ENCODE measurements around the gene MTMR12.
"Not testable (repeated sequence)": the region's sequence is repeated elsewhere in the genome, so short reads cannot be mapped to it uniquely, and the experiment has no call there.

MTMR12 gene

DNA sequence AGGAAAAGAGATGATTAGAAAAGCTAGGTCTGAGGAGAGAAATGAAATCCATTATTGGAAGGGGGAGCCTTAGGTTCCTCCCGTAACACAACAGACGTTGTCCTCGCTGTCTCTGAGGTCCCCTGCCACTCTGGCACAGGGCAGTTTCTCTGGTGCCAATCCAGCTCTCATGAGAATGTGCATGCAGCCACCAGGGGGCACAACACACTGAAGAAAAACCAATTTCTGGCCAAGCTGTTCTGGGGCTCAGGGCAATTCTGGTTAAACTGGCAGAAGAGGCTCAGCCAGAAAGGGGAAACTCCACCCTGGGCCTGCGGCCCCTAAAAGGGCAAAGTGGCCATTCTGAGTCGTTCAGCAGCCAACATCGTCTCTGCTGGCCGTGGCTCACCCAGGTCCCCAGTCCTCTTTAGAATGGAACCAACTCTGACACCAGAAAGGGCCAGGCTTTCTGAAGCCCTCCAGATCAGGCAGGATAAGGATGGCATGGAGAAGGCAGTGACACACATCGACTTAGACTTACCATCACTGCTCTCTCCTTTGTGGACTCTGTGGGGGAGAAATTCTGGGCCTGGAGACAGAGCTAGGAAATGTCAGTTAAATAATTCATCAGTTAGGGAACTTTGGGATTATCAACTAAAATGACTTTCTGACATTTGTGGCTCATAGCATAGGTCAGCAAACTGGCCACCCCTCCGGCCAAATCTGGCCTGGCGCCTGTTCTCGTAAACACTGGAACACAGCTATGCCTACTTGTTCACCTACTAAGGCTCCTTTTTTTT, 80.1 kb downstream of the MTMR12 start:
- DNase-seq: peak; percentile 52

DNA sequence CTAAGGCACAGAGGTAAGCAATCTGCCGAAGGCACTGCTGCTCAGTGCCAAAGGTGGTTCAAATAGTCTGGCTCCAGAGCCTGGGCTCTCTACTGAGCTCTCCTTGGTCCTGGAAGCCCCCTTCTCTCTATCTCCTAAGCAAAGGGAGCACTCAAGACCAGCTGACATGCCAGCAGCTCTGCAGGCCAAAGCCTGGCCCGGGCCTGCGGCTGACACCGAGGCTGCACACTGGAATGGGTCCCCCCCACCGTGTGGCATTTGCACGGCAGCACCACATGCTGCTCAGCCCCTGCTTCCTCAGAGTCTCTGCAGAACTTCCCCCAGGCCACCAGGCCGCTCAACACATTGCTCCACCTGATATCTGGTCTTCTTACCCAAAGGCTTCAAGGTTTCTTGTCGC, 80.8 kb downstream of the MTMR12 start:
- no peak for DNase-seq

DNA sequence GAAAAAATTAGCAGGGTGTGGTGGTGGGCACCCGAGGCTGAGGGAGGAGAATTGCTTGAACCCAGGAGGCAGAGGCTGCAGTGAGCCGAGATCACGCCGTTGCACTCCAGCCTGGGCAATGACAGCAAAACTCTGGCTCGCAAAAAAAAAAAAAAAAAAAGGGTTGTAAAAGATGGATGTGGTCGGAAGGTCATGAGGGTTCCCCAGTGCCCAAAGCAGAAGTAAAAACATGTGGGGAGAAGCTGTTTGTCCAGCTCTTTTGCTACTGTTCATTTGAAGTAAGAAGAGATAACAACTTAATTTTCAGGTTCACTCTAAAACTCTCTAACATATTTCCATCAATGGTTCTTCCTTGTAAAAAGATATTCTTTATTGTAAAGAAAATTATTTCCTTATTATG, 81.5 kb downstream of the MTMR12 start:
- no peak for DNase-seq

DNA sequence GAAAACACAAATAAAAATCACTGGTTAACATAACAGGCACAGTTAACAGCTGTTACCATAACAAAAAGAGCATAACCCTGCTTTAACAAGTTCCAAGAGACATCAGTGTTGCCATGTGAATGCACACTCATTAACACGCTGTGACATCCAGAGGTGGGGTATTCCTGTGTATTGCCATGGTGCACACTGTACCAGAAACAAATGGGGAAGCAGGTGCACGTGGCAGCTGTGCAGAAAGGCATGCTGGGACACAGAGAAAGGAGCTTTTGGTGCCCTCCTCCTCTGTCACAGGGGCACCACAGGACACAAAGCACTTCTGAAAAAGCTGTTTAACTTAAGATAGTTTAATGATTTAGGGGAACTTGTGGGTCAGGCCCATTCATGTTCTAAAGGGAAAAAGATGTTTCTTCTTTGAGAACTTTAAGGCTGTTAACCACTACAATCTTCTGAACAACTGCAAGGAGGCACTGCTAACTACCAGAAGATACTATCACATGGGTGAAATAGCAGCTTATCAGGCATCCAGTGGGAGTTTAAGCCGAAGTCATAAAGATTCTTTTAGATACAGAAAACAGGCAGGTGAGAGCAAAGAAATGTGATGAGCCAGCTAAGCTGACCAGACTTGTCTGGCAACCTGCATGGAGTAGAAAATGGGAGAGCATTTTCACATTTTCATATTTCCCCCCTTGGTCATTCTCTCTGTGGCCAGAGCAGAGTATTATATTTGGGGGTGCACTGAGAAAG, 82.2 kb downstream of the MTMR12 start:
- no peak for DNase-seq

DNA sequence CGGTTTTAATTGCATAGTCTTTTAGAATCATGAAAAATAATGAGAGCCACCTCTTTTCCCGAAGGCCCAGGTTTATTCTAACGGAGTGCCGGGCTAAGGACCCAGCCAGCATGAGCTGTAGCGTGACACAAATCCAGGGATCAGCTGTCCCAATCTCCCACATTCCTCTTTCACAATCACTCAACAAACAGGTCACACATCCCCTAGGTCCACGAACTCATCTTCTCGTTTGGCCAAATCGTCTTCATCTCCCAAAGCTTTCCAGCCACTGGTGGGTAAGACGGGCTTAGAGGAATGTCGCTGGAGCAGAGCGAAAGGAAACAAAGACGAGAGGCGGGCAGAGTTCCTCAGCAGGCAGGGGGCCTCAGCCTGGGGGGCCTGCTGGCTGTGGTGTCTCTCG, 83.2 kb downstream of the MTMR12 start:
- no peak for DNase-seq

DNA sequence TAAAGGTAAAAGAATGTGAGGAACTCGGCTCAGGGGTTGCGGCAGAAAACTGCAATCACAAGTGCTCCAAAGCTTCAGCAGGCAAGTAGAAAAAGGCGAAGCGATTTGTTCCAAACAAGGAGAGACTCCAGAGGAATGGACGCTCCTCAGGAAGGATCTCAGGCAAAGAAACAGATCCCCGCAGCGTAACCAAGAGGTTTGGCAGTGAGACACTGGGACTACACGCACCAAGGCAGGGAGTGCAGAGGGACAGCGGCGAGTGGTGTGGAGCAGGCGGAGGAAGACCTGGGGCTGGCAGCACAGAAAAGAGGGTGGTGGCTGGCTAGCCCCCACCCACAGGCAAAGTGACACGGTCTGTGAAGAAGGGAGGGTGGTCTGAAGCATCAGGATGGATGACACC, 83.9 kb downstream of the MTMR12 start:
- no peak for DNase-seq

DNA sequence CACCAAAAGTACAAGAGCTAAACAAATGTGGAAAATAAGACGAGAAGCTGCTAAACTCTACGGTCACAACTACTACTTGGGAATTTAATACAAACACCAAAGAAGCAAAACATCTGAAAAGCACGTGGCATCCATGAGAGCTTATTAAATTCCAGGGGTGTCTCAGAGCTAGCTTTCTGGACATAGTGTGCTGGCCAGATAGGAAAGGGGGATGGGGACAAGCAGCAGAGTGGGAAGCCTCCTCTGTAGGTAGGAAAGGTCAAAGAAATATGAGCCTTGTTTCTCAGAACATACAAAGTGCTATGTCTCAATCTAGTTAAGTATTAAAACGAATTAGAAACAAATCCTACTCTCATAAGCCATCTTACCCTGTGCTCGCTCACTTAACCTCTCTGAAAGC, 87.3 kb downstream of the MTMR12 start:
- no peak for DNase-seq

DNA sequence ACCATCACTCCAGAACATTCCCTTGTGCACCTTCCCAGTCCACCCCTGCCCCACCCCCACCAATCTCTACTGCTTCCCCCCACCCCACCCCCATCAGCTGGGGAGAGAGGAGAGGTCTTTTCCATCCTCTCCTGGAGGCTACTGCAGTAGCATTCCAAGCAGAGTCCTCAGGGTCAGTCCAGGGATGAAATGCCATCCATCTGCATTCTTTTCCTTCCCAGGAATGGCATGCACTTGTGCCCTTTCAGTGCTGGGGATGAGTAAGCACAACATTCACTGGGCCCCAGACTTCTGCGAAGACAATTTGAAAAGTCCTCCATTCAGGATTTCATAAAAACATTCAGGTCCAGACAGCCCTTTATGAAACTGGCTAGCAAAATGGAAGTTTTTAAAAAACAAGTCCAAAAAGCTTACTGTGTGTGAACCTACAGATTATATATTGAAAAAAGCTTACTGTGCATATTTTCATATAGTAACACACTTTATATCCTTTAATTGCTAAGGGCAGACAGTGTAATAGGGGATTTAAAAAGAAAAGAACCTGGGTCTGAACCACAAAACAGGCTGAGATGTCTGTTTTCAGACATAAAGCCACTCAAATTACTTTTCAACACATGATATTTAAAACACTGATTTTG, 88.6 kb downstream of the MTMR12 start:
- no peak for DNase-seq

DNA sequence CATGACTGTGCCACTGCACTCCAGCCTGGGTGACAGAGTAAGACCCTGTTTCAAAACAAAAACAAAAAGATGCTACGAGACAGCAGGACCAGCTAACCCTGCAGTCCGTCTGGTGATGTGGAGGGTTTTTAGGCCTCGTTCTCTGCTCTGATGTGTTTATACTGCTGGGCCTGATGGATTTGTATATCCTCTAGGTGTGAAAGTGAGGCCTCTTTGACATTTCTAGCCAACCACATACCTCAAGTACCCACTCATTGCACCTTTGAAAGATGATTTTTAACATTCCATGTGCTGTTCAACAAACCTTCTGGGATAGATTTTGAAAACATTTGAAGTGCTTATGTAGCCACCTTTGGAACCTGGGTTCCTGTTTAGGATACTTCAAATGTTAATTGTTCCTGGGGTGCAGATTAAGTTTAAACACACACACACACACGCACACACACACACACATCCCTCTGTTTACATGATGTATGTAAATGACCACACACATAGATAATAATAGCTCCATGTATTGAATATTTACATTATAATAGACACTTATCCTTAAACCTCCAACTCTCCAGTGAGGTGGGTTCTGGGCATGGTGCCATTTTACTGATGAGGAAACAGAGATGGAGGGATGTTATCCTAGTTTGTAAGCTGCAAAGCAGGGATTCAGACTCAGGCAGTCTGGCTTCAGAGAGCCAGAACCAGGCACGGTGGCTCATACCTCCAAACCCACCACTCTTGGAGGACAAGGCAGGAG, 89.8 kb downstream of the MTMR12 start:
- no peak for DNase-seq

DNA sequence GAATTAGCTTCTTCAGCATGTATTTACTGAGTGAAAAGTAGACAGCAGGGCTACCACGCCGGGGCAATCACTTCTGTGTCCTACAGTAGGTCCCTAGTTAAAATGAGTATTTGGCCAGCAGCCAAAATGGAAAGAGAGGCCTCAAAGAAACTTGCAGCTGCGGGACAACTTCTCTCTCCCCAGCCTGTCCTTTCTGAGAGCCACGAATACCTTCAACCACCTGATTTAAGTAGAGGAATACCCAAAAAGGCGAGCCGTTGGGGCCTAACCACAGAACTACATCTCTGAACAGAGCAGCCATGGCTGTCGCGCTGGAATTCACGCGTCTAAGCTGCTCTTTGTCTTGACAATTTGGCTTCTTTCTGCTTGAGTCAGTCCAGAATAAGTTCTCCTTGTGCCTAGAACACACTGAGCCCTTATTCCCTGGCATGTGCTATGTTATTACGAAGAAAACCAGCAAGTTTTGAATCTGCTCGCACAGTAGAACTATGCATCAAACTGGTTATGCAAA, 94.8 kb downstream of the MTMR12 start:
- no peak for DNase-seq

DNA sequence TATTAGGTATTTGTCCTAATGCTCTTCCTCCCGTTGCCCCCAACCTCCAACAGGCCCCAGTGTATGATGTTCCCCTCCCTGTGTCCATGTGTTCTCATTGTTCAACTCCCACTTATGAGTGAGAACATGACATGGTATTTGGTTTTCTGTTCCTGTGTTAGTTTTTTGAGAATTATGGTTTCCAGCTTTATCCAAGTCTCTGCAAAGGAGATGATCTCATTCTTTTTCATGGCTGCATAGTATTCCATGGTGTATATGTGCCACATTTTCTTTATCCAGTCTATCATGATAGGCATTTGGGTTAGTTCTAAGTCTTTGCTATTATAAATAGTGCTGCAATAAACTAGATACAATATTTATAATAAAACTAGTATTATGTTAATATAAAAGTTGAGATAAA, 98.4 kb downstream of the MTMR12 start:
- DNase-seq: not testable (repeated sequence)

DNA sequence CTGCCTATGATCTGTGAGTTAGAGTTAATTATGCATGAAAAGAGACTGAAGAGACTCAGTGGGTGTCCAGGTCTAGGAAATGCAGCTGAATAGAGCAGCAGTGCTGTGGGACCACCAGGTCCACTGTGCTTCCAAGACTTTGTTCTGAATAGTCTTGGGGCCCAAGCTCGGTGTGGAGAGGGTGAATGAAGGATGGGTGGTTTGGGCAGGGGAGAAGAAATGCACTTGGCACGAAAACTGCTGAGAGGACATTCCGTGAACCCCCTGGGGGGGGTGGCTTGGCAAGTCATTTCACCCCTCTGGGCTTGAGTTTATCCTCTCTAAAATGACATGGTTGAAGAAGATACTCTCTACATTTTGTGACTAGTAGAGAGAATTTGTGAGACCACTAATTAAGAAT, 102.6 kb downstream of the MTMR12 start:
- no peak for DNase-seq

DNA sequence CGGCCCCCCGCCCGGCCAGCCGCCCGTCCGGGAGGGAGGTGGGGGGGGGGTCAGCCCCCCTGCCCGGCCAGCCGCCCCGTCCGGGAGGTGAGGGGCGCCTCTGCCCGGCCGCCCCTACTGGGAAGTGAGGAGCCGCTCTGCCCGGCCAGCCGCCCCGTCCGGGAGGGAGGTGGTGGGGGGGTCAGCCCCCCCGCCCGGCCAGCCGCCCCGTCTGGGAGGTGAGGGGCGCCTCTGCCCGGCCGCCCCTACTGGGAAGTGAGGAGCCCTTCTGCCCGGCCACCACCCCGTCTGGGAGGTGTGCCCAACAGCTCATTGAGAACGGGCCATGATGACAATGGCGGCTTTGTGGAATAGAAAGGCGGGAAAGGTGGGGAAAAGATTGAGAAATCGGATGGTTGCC, 103.9 kb downstream of the MTMR12 start:
- not testable (repeated sequence) for DNase-seq

DNA sequence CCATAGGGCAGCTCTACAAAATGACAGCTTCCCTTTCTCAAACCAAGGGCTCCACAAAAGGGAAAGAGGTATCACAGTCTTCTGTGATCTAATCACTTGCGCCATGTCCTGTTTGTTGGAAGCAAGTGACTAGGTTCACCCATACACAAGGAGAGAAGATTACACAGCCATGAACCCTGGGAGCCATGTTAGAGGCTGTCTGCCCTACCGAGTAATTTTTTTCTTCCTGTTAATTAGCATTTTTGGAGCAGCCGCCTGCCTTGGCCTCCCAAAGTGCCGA, 105.4 kb downstream of the MTMR12 start:
- DNase-seq: no peak

DNA sequence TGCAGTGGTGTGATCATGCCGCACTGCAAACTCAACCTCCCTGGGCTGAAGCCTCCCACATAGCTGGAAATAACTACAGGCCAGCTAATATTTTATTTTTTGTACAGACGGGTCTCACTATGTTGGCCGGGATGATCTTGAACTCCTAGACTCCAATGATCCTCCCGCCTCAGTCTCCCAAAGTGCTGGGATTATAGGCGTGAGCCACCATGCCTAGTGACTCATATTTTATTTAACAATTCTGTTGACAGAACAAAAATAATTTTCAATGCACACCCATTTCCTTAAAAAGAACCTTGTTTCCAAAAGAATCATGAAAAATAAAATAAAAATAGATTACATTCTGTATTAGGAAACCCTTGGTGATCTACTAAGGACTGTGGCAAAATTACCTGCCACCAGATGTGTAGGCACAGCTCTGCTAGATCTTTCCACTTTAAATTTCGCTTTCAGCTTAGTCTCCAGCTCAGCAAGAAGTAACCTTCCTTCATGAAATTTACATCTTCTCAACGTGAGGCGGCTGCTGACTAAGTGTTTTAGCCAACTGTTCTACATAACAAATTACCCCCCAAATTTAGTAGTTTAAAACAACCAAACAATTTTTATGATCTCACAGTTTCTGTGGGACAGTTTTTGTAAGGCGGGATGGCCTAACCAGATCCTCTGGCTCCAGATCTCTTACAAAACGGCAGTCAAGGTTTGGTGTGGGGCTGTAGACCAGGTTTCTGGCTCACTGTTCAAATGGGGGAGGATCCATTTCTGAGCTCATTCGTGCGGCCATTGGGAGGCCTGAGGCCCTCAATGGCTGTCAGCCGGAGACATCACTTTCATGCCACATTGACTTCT, 106.0 kb downstream of the MTMR12 start:
- DNase-seq: no peak

DNA sequence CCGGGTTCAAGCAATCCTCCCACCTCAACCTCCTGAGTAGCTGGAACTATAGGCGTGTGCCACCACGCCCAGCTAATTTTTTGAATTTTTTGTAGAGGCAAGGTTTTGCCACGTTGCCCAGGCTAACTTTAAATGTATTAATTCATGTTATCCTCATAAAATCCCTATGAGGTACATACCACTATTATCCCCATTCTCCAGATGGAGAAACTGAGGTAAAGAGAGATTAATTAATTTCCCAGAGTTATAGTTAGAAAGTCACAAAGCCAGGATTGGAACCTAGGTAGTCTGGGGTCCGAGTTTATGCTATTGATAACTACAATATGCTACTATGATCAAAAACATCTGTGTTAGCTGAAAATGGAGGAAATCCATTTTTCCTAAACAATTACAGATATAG, 106.7 kb downstream of the MTMR12 start:
- DNase-seq: no peak

DNA sequence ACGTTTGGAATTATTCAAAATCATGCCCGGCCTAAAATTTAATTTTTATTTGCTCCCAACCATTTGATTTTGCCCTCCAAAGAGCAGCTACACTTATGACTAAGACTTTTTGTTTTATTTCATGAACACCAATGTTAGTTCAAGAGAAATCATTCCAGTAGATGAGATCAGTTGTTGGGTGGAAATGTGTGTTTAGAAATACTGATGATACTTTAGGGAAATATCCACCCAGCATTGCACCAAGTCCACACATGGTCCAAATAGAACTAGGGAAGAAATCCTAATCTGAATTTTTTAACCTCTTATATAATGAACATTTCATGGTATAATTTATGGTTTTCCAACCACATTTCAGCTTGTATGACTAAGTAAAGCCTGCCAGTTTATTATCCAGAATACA, 110.3 kb downstream of the MTMR12 start:
- DNase-seq: no peak

DNA sequence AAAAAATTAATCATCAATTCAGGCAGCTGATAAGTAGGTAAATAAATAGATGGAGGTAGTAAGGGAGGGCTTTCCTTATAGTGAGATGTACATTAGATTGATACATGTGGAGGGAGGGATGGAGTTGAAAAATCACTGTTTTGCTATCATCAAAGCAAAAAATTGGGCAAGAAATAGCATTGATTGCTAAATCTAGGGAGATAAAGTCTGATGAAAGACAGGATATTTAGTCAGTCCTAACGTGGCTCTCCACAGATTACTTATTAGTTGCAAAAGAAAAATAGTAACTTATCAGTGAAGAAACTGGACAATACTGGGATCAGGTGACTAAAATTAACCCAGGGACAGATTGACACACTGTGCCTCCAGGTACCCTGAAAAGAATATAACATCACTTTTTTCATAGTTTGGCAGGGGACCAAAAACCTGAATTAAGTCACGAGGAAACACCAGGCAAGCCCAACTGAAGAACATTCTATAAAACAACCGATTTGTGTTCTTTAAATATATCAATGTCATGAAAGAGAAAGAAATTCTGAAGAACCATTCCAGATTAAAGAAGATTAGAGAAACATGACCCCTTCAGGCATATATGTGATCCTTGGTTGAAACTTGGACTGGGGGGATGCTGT, 111.5 kb downstream of the MTMR12 start:
- no peak for DNase-seq

DNA sequence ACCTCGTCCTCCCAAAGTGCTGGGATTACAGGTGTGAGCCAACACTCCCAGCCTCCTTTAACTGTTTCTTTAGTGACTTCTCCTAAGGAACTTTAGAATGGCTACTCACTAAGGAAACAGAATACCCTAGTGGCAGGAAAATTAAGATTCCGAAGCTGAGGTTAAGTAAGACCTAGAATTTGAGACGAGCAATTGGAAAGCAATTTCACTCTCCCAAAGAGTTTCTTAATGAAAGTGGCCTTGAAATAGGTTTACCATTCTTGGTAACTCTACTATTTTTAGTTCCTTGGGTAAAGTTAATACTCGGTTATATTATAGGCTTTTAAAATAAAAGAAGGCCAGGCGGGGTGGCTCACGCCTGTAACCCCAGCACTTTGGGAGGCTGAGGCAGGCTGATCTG, 115.7 kb downstream of the MTMR12 start:
- no peak for DNase-seq

DNA sequence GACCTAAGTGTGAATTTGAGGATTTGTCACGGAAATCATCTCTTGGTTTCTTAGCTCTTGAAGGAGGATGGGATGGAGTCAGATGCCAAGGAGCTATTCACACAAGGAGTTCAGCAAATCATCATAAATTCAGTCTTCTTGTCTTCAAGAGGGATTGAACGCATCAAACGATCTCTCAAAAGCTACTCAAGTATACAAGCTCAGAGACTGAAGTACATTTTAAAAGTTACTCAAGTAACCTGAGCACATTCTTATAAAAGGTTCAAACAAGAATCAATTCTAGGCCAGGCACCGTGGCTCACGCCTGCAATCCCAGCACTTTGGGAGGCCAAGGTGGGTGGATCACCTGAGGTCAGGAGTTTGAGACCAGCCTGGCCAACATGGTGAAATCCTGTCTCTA, 117.5 kb downstream of the MTMR12 start:
- DNase-seq: no peak

DNA sequence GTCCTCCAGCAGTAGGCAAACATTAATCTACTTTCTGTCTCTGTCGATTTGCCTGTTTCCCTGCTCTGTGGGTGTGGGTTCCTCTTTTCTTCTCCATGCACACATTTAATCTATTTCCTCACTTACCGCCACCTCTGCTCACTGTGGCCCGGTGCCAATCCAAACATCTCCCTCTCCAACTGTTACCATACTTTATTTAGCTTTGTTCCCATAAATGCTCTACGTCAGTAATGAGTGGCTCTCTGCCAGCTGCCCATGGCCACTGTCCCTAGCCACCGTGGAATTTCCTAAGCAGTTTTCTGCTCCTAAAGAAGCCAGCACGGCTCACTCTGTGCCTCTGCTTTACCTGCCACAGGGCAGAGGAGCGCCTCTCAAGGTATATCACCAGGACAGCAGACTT, 119.1 kb downstream of the MTMR12 start:
- DNase-seq: no peak

DNA sequence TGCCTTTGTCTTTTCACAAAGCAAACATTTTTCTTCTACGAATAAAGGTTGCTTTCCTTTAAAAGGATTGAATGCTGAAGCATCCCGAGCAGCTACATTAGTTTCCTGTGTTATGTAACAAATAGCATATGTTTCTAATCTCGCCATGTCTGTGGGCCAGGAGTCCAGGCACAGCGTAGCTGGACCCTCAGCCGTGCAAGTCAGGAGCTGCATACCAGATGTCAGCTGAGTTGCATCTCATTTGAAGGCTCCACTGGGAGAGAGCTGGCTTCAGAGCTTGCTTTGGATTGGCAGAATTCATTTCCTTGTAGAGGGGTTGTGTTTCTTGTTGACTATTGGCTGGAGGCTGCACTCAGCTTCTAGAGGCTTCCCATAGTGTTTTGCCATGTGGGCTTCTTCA, 122.6 kb downstream of the MTMR12 start:
- no peak for DNase-seq
